HL-60 (cell line): ENCODE data around the gene GNAS.

Experiments used
- DNase-seq, 2 experiments: peaks; one replicate each; pipeline ENCODE4 v3.0.0-alpha.2; 2010 to 2020; ENCODE audit warnings: low read depth in 1 of 2, low spot score in 1 of 2
- H3K27ac ChIP-seq: fragments of 250-450 bp; sonication (Bioruptor Pico); replicated peaks from 2 replicates; pipeline ENCODE4 v1.5.1; 2020; ENCODE audit warnings: mild to moderate bottlenecking, moderate library complexity
- H3K27me3 ChIP-seq: fragments of 250-450 bp; sonication (Bioruptor Pico); 2 replicates; pipeline ENCODE4 v1.5.1; 2021; ENCODE audit warnings: mild to moderate bottlenecking, moderate library complexity; ENCODE audit not compliant: insufficient read depth, poor library complexity, severe bottlenecking
- H3K4me3 ChIP-seq: replicated peaks from 2 replicates; pipeline ENCODE4 v1.5.1; 2011; ENCODE audit warnings: mild to moderate bottlenecking, control low read depth, low read length; ENCODE audit not compliant: insufficient read depth
- GABPA ChIP-seq: IDR thresholded peaks from 2 replicates; pipeline ENCODE4 v1.6.1; 2012; ENCODE audit warnings: low read depth
- POLR2AphosphoS5 ChIP-seq: IDR thresholded peaks from 2 replicates; pipeline ENCODE4 v1.6.1; 2012; ENCODE audit warnings: low read depth
- SPI1 ChIP-seq: IDR thresholded peaks from 2 replicates; pipeline ENCODE4 v1.6.1; 2012; ENCODE audit warnings: low read depth, mild to moderate bottlenecking, borderline replicate concordance
- TF ChIP-seq, protein P1 (sequence below): IDR thresholded peaks from 2 replicates; pipeline ENCODE4 v1.6.1; 2012; ENCODE audit warnings: low read depth; ENCODE audit not compliant: insufficient replicate concordance
- TF ChIP-seq, protein P2 (sequence below): IDR thresholded peaks from one replicate; pipeline ENCODE4 v1.5.1; 2011; ENCODE audit warnings: low read length, control low read depth, inconsistent platforms; ENCODE audit not compliant: insufficient read depth

Gene GNAS

DNA sequence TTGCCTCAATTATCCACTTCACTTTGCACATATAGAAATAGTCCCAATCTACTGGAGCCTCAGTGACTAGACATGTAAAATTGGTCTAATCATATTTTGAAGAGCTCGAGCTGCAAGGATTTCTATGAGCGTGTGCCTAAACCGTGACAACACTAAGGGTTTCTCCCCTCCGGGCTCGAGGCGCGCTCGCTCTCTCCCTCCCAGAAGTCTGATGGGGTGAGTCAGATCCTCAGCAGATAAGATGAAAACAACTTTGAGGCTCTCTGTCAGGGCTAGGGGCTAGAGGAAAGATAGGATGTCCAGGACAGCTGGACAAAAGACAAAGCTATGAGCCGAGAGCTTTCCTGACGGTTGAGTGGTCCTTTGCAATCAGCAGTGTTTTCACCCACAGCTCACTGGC lies 18.6 kb upstream of the GNAS start:
- no peak for DNase-seq
- TF ChIP-seq, protein P1, sequence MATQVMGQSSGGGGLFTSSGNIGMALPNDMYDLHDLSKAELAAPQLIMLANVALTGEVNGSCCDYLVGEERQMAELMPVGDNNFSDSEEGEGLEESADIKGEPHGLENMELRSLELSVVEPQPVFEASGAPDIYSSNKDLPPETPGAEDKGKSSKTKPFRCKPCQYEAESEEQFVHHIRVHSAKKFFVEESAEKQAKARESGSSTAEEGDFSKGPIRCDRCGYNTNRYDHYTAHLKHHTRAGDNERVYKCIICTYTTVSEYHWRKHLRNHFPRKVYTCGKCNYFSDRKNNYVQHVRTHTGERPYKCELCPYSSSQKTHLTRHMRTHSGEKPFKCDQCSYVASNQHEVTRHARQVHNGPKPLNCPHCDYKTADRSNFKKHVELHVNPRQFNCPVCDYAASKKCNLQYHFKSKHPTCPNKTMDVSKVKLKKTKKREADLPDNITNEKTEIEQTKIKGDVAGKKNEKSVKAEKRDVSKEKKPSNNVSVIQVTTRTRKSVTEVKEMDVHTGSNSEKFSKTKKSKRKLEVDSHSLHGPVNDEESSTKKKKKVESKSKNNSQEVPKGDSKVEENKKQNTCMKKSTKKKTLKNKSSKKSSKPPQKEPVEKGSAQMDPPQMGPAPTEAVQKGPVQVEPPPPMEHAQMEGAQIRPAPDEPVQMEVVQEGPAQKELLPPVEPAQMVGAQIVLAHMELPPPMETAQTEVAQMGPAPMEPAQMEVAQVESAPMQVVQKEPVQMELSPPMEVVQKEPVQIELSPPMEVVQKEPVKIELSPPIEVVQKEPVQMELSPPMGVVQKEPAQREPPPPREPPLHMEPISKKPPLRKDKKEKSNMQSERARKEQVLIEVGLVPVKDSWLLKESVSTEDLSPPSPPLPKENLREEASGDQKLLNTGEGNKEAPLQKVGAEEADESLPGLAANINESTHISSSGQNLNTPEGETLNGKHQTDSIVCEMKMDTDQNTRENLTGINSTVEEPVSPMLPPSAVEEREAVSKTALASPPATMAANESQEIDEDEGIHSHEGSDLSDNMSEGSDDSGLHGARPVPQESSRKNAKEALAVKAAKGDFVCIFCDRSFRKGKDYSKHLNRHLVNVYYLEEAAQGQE, result no peak
- no peak for TF ChIP-seq POLR2AphosphoS5
- TF ChIP-seq, protein P2, sequence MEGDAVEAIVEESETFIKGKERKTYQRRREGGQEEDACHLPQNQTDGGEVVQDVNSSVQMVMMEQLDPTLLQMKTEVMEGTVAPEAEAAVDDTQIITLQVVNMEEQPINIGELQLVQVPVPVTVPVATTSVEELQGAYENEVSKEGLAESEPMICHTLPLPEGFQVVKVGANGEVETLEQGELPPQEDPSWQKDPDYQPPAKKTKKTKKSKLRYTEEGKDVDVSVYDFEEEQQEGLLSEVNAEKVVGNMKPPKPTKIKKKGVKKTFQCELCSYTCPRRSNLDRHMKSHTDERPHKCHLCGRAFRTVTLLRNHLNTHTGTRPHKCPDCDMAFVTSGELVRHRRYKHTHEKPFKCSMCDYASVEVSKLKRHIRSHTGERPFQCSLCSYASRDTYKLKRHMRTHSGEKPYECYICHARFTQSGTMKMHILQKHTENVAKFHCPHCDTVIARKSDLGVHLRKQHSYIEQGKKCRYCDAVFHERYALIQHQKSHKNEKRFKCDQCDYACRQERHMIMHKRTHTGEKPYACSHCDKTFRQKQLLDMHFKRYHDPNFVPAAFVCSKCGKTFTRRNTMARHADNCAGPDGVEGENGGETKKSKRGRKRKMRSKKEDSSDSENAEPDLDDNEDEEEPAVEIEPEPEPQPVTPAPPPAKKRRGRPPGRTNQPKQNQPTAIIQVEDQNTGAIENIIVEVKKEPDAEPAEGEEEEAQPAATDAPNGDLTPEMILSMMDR, result no peak
- TF ChIP-seq GABPA, result no peak
- TF ChIP-seq SPI1, result no peak
- H3K27me3 ChIP-seq, result peaks cover under 1% of the 10 kb centered on the region
- H3K4me3 ChIP-seq, result no peak overlapping the region
- H3K27ac ChIP-seq, result no peak overlapping the region

DNA sequence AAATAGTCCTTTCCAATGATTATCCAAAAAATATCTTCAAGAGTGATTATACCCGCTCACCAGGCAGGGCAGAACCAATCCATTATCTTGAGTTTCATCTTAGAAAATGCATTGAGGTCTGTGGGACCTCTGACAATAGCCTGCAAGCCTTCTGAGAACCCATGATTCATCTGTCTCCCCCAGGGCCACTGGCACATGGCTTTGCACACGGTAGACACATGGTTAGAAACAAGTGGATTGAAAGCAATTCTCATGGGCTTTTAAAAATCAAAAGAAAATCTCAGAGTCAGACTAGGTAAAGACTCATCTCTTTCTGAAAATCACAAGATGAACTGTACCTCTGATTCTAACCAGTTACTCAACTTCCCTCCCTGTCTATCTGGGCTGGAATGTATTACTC lies 17.3 kb upstream of the GNAS start:
- Histone ChIP-seq H3K27me3 (peaks cover 12% of the 10 kb centered on the region), H3K27ac (no peak overlapping the region), H3K4me3 (no peak overlapping the region)
- DNase-seq, result no peak
- TF ChIP-seq GABPA (no peak), POLR2AphosphoS5 (no peak), SPI1 (no peak)
- TF ChIP-seq, protein P1, result no peak
- TF ChIP-seq, protein P2, result no peak

DNA sequence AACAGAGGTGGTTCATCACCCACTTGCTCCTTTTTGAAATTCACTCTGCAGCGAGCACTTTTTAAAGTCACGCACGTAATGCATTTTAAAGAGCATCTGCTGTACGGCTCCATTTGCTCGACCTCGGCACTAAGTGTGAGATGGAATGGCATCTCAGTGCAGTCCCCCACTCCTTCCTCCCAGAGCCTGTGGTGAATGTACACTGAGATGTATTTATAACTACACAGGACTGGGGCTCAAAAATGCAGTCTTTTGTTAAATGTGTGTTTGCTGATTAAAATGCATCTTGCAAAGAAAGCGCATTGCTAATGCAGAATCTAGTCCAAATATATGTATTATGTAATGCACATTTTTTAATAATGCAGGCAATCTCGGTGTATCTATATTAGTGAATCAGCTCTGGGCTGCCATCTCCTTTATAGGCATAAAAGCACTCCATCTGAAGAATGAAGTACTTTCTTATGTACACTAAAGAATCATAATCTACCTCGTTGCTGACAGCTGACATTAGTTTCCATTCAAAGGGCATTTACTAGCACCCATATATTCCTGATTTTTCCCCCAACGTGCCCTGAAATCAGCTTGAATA lies 15.8 kb upstream of the GNAS start:
- no peak for DNase-seq
- Histone ChIP-seq H3K4me3 (no peak overlapping the region), H3K27me3 (peaks cover 24% of the 10 kb centered on the region), H3K27ac (no peak overlapping the region)
- TF ChIP-seq POLR2AphosphoS5 (no peak), GABPA (no peak), SPI1 (no peak)
- TF ChIP-seq, protein P2, result no peak
- TF ChIP-seq, protein P1, result no peak
